GM21528 (cell line): ENCODE results near the gene S100A8.

Source experiments
- ATAC-seq: cut with Tn5 transposase; IDR thresholded peaks from one replicate; pipeline ENCODE4 v1.9.1; 2021; ENCODE audit warnings: mild to moderate bottlenecking, moderate library complexity; ENCODE audit not compliant: unreplicated experiment, low FRiP score

S100A8 gene

GRCh38 chr1:153393926-153394325, 3.1 kb upstream of the S100A8 start:
- ATAC-seq: no peak

DNA sequence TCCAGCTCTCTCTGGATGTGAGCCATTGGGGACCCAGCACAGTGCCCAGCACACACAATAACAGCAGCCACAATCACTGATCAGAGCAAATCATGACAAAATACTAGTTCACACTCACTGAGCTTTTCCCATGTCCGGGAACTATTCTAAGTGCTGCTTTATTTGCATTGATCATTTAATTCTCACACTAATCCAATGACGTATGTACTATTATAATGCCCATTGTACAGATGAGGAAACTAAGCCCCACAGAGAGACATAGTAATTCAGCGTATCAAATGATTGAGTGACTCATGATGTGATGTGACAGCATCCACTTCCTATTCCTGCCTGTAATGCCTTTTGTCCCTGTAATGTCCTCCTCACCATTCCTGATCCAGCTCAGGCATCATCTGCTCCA, 1.9 kb upstream of the S100A8 start:
- no peak for ATAC-seq

- no peak for ATAC-seq
Observed at GRCh38 chr1:153392258-153392657, 1.4 kb upstream of the S100A8 start.

- ATAC-seq: no peak
Observed at GRCh38 chr1:153389973-153390879, 647 bp downstream of the S100A8 start.

DNA sequence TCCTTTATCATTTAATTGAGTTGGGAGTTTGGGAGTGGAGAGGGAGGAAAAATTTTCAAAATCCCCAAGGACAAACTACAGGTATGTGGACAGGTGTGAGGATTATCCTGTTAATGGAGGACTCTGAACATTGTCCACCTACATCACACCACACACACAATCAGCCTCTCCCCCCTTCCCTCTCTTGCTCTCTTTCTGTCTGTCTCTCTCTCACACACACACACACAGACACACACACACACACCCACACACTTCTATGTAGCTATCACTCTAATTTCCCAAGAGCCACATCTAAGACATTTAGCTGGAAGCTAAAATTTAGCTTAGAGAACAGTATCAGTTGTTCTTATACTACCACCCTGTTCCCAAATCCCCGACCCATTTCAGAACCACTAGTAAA, 1.5 kb downstream of the S100A8 start:
- no peak for ATAC-seq

DNA sequence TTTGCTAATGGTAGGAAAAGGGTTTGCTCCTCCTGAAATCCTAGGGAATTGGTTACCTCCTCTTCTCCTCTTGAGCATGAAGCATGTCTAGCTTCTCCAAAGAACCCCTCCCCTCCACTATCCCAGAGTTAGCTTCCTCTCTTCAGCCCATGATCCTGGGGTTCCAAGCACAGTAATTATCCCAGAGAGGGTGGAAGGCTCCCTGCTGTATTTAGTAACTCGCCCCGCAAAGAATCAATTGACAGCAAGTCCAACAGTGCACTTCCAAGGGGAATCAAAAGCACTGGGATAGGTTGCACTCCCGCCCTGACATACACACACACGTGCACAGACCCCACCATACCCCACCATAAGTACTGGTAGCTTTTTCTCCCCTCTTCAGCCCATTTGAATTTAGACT, 3.1 kb downstream of the S100A8 start:
- no peak for ATAC-seq

- no peak for ATAC-seq
Observed at GRCh38 chr1:153387001-153387400, 3.9 kb downstream of the S100A8 start.

DNA sequence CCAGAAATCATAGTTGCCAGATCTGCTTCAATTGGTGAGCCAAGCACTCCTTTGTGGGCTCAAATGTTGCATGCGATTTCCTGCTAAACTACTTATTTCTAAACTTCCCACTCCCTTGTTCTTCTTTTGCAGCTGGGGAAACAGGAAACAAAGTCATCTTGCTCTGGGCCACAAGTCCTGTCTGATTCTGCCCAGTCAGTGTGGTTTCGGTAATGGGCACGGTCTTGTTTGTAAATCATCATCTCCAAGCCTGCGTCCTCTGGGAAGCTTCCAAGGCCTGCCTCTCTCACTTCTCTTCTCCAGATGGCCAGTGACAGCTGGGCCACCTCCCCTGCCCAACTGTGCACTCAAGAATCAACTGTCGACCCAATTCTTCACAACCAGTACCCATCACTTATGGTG, 4.4 kb downstream of the S100A8 start:
- ATAC-seq: no peak

DNA sequence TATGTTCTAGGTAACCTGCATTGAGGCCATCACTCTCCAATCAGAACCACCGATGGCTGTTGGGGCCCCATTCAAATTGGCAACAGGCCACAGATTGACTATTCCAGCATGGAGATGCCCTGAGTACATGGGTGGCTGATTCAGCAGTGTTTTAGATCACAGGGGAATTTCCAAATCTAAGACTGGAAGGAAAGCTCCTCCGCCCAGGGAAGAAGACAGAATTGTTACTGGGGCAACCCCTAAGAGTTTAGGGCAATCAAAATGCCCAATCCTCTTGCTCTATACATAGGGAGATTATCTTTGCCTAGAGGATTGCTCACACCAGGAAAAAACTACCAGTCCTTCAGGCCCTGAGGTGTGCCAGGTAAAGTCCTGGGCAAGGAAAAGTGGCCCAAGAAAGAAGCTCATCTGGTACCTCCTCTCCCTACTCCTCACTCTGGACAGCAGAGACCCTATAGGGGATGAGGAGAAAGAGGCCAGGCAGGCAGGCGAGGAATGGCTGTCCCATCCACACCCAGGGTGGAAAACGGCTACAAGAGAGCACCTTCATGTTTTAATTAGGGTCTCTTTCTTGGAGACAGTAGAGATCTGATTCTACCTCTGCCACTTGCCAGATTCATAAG, 5.8 kb downstream of the S100A8 start:
- no peak for ATAC-seq

GRCh38 chr1:153380711-153381110, 10.2 kb downstream of the S100A8 start:
- ATAC-seq: no peak

GRCh38 chr1:153379591-153379990, 11.3 kb downstream of the S100A8 start:
- ATAC-seq: no peak

GRCh38 chr1:153375511-153375910, 15.4 kb downstream of the S100A8 start, which contains the start of gene S100A12:
Gene S100A12 (minus strand): TSS chr1:153375621. CDS start chr1:153374592, 1,029 bp downstream.
- ATAC-seq: no peak

- no peak for ATAC-seq
Observed at GRCh38 chr1:153374071-153374470, 16.8 kb downstream of the S100A8 start.

- ATAC-seq: no peak
Observed at GRCh38 chr1:153372571-153372970, 18.3 kb downstream of the S100A8 start.

- no peak for ATAC-seq
Observed at GRCh38 chr1:153371231-153371630, 19.6 kb downstream of the S100A8 start.

DNA sequence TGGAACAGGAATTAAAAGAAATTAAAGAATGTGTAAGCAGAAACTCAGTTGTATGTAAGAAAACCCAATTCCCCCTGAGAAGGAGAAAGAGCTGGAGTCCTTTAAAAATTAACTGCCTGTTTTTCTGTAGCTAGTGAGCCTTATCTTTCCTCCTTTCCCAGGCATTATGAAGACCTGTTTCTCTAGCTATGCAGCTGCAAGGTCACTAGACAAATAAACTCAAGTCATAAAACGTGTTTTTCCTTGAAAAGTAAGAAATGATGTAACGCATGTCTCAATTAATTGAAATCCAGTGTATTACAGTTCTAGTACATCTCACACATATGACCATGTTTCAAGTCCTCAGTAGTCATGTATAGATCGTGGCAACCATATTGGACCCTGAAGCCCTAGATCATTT, 20.7 kb downstream of the S100A8 start:
- no peak for ATAC-seq

- no peak for ATAC-seq
Observed at GRCh38 chr1:153368495-153368894, 22.4 kb downstream of the S100A8 start.

DNA sequence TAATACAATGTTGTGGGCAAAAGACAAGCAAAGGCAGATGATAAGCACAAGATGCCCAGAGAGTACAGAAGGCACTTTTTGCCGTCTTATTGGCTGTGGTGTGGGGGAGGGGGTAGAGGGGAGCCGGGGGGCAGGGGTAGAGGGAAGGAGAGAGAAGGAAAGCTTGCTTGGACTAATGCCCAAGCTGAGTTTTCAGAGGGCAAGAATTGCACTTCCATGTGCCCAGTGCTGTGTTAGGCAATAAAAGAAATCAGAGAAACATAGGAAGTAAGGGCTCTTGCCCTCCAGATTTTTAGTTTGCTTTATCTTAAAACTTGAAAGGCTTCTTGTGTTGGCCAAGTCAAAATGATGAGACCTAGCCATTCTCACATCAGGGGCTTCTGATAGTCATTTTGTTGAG, 23.8 kb downstream of the S100A8 start:
- no peak for ATAC-seq

DNA sequence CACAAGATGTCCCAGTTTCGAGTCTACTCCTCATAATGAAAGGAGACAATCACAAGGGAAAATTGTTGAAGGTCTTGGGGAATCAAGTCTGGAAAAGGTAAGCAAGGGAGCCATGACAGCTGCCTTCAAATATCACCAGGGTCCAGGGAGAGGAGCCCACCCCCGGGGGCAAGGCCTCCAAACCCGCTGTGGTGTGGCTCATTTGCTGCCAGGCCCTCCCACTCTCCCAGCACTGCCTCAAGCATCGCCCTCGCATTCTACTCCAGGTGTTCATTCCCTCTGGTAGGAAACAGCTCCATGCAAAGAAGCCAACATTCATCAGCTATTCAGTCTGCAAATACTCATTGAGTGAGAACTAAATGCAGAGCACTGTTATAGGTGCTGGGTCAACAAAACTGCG, 24.6 kb downstream of the S100A8 start:
- ATAC-seq: no peak

DNA sequence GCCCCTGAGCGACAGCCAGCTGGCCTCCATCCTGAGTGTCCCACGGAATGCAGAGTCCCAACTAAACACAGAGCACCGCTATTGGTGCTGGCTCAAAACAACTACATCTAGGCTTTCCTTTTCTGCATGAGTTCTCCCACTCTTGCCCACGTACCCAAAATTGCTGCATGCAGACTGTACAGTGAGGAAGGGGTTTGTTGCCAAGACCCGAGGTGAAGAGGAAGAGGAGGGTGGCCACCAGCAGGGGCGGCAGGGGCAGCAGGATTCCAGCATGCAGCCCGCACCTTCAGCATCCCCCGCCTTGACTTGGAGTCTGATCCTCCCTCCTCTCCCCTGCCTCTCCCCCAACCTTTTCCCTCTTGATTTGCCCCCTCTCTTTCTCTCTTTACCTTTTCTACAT, 25.2 kb downstream of the S100A8 start:
- ATAC-seq: no peak

GRCh38 chr1:153364766-153365666, 25.9 kb downstream of the S100A8 start:
- ATAC-seq: no peak
